Natural killer cell (primary cell): ENCODE data around the gene RELCH. TPM values are rescaled to one million over a fixed set of nuclear protein-coding genes. Genes with fewer than 3 reads are reported as not detected.

Source experiments
- ATAC-seq, 3 donors: fragments of 150-1000 bp in 2 of 3; fragments of 200-7000 bp in 1 of 3; cut with Tn5 transposase; 1 replicate in 1 of 3; 2 replicates in 2 of 3; pipeline ENCODE4 v1.10.0; 2021; ENCODE audit warnings: mild to moderate bottlenecking in 2 of 3, moderate library complexity in 2 of 3
- DNase-seq, 2 donors: peaks; one replicate each; pipeline versions ENCODE4 v3.0.0 to v3.0.0-alpha.2; 2013 to 2021; ENCODE audit warnings: mixed read lengths in 1 of 2
- H3K27ac ChIP-seq: one replicate; pipeline ENCODE4 v1.5.1; 2013; ENCODE audit warnings: mild to moderate bottlenecking, low read length
- H3K27me3 ChIP-seq: one replicate; pipeline ENCODE4 v1.6.1; 2013; ENCODE audit warnings: low read length; ENCODE audit not compliant: control insufficient read depth, insufficient read depth
- H3K36me3 ChIP-seq: one replicate; pipeline ENCODE4 v1.6.1; 2013; ENCODE audit warnings: low read length; ENCODE audit not compliant: control insufficient read depth, insufficient read depth
- H3K4me1 ChIP-seq: one replicate; pipeline ENCODE4 v1.6.1; 2013; ENCODE audit warnings: low read length; ENCODE audit not compliant: control insufficient read depth, insufficient read depth
- H3K4me3 ChIP-seq: one replicate; pipeline ENCODE4 v1.5.1; 2013; ENCODE audit warnings: low read length
- H3K9me3 ChIP-seq: one replicate; pipeline ENCODE4 v1.6.1; 2013; ENCODE audit warnings: low read length; ENCODE audit not compliant: control insufficient read depth, insufficient read depth
- H3K27ac Mint-ChIP-seq, 2 donors: one replicate each; pipeline ENCODE4 v1.8.0; 2022; ENCODE audit warnings: mild to moderate bottlenecking in 2 of 2, mixed read lengths in 2 of 2, moderate library complexity in 1 of 2
- H3K27me3 Mint-ChIP-seq, 2 donors: one replicate each; pipeline ENCODE4 v1.8.0; 2022; ENCODE audit warnings: low read depth in 2 of 2, mixed read lengths in 2 of 2
- H3K36me3 Mint-ChIP-seq: one replicate; pipeline ENCODE4 v1.8.0; 2022; ENCODE audit warnings: mixed read lengths
- H3K4me1 Mint-ChIP-seq, 2 donors: one replicate each; pipeline ENCODE4 v1.8.0; 2022; ENCODE audit warnings: mixed read lengths in 2 of 2
- H3K4me3 Mint-ChIP-seq: one replicate; pipeline ENCODE4 v1.8.0; 2022; ENCODE audit warnings: mild to moderate bottlenecking, moderate library complexity, mixed read lengths
- H3K9me3 Mint-ChIP-seq, 2 donors: one replicate each; pipeline ENCODE4 v1.8.0; 2022; ENCODE audit warnings: mixed read lengths in 2 of 2
- CTCF ChIP-seq: fragments of 200-600 bp; IDR thresholded peaks from one replicate; pipeline ENCODE4 v1.8.0; 2022; ENCODE audit warnings: antibody characterized with exemption
- WGBS: methylation state at CpG from one replicate; pipeline ENCODE4 v1.1.7; 2013; ENCODE audit warnings: missing lambda C conversion rate; ENCODE audit not compliant: insufficient coverage; 5-methylcytosine and 5-hydroxymethylcytosine counted together
- intact Hi-C: fragments of 100-400 bp; cut with micrococcal nuclease; formaldehyde crosslinking; loops from one replicate; pipeline ENCODE4 v1.14.2; 2022
- total RNA-seq, 4 donors: library from RNA; stranded (reverse); fragments of 120-200 nt in 1 of 4; gene quantifications; one replicate each; pipeline versions ENCODE4 v1.2.3 to v1.2.4, GENCODE V29; 2013 to 2022

Gene RELCH
- total RNA-seq, 3 donors from 2014 or later (not counting 1 experiment from before 2014, with no cell fraction given): 60.1 to 69.9 (median 63.9) TPM

DNA sequence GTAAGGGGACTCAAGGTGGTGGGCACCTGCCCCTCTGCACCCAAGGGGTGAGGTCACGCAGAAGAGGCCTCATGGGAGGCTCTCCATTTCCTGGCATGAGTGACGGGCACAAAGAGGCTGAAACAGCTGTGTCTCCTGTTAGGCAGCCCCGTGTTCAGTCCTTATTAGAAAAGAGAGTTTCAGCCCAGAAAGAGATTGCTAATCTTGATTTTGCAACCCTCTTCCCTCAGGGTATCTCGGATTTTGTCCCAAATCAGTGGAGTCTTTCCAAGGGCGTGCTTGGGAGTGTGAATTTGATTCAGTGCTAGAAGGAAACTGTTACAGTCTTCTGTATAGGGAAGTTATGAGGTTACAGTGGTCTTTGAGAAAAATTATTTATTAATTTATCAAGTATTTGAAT, 148.4 kb downstream of the RELCH start:
- no peak overlapping the region for H3K4me3 ChIP-seq
- no peaks in the 10 kb centered on the region for H3K27me3 ChIP-seq
- Mint-ChIP-seq H3K27ac (no peak overlapping the region), H3K4me1 (peaks cover 15 to 23% of the 10 kb centered on the region in 2 donors), H3K4me3 (no peak overlapping the region), H3K9me3 (no peaks in the 10 kb centered on the region), H3K36me3 (no peaks in the 10 kb centered on the region), H3K27me3 (peaks cover 10 to 19% of the 10 kb centered on the region in 2 donors)
- WGBS: 77% methylated on average over 5 of the region's 5 CpGs
- no peaks in the 10 kb centered on the region for H3K9me3 ChIP-seq
- ATAC-seq: no peak
- DNase-seq: no peak
- H3K27ac ChIP-seq: no peak overlapping the region
- TF ChIP-seq CTCF: no peak
- H3K4me1 ChIP-seq: peaks cover 40% of the 10 kb centered on the region
- intact Hi-C loops: no loop called here
- no peaks in the 10 kb centered on the region for H3K36me3 ChIP-seq

DNA sequence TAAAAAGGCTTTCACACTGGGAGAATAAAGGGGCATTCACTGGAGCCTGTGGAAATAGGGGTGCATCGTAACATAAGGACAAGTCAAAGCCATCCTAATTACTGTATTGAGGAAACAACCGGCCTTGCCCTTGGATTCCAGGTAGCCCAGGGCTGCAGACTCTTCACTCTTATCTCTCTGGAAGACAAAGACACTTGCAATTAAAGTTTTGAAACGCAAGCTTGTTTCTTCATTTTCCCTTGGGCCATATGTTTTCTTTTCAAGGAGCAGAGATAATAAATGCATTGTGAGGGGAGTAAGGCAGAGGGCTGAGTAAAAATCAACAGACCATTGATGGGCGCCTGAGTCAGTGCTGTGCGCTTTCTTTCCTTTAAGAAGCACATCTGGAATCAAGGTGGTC, 149.6 kb downstream of the RELCH start:
- H3K9me3 Mint-ChIP-seq: no peaks in the 10 kb centered on the region
- no peak overlapping the region for H3K27ac Mint-ChIP-seq
- no peak overlapping the region for H3K4me3 Mint-ChIP-seq
- 90% methylated on average over 5 of the region's 5 CpGs for WGBS
- no peaks in the 10 kb centered on the region for H3K36me3 ChIP-seq
- peaks cover 8 to 14% of the 10 kb centered on the region in 2 donors for H3K27me3 Mint-ChIP-seq
- H3K4me3 ChIP-seq: no peak overlapping the region
- no peaks in the 10 kb centered on the region for H3K9me3 ChIP-seq
- no peak overlapping the region for H3K27ac ChIP-seq
- TF ChIP-seq CTCF: no peak
- no peaks in the 10 kb centered on the region for H3K27me3 ChIP-seq
- H3K4me1 Mint-ChIP-seq: peaks cover 7 to 14% of the 10 kb centered on the region in 2 donors
- no peak for DNase-seq
- H3K4me1 ChIP-seq: peaks cover 29% of the 10 kb centered on the region
- no peaks in the 10 kb centered on the region for H3K36me3 Mint-ChIP-seq
- intact Hi-C loops: no loop called here
- ATAC-seq: no peak

- Mint-ChIP-seq H3K9me3 (no peaks in the 10 kb centered on the region), H3K27ac (no peak overlapping the region)
Measured at GRCh38 chr18:62337336-62337735, 150.3 kb downstream of the RELCH start.

More at GRCh38 chr18:62337336-62337735, 150.3 kb downstream of the RELCH start:
- Histone ChIP-seq H3K4me1 (peaks cover 24% of the 10 kb centered on the region), H3K9me3 (no peaks in the 10 kb centered on the region), H3K27ac (no peak overlapping the region), H3K27me3 (no peaks in the 10 kb centered on the region), H3K36me3 (no peaks in the 10 kb centered on the region), H3K4me3 (no peak overlapping the region)
- WGBS: 93% methylated on average over 7 of the region's 7 CpGs
- peaks cover 0 to 8% of the 10 kb centered on the region in 2 donors for H3K4me1 Mint-ChIP-seq
- H3K27me3 Mint-ChIP-seq: peaks cover 4 to 7% of the 10 kb centered on the region in 2 donors
- no peaks in the 10 kb centered on the region for H3K36me3 Mint-ChIP-seq
- ATAC-seq (no peak), DNase-seq (no peak)
- intact Hi-C loops: no loop called here
- no peak overlapping the region for H3K4me3 Mint-ChIP-seq
- TF ChIP-seq CTCF: no peak
